NB4 (cell line): Measurements from ENCODE around the gene ZNFX1.
A peak's percentile ranks its signal among the peaks of the same experiment; 100 is the strongest.

Experiments used
- DNase-seq: peaks from one replicate; pipeline ENCODE4 v3.0.0; 2010; ENCODE audit warnings: low read depth
- H3K4me3 ChIP-seq: one replicate; pipeline ENCODE4 v1.5.1; 2011; ENCODE audit warnings: mild to moderate bottlenecking, low read depth, low read length, moderate library complexity
- CTCF ChIP-seq: IDR thresholded peaks from one replicate; pipeline ENCODE4 v1.5.1; 2012; ENCODE audit warnings: low read depth, low read length
- MAX ChIP-seq: IDR thresholded peaks from 2 replicates; pipeline ENCODE4 v1.6.1; 2011; ENCODE audit warnings: low read depth, low read length
- MYC ChIP-seq: IDR thresholded peaks from 2 replicates; pipeline ENCODE4 v1.6.1; 2011; ENCODE audit warnings: low read depth, low read length
- POLR2A ChIP-seq: IDR thresholded peaks from 2 replicates; pipeline ENCODE4 v1.6.1; 2011; ENCODE audit warnings: mild to moderate bottlenecking; ENCODE audit not compliant: insufficient read length; ENCODE audit errors: extremely low read depth

Gene ZNFX1

GRCh38 chr20:49231471-49231870, 46.4 kb downstream of the ZNFX1 start:
- no peak overlapping the region for H3K4me3 ChIP-seq
- DNase-seq, result no peak
- TF ChIP-seq MYC (no peak), MAX (no peak), POLR2A (no peak), CTCF (no peak)

- TF ChIP-seq MYC (peak; percentile 27; the same call in 1 of the 2 replicates), MAX (0 out of 2 replicates have a peak, but pooled peaks have one; percentile 11), CTCF (no peak), POLR2A (no peak)
- DNase-seq, result peak; percentile 74
- no peak overlapping the region for H3K4me3 ChIP-seq
Measured at GRCh38 chr20:49230561-49231133, 47.2 kb downstream of the ZNFX1 start.

- no peak for TF ChIP-seq POLR2A
- TF ChIP-seq MYC, result no peak
- TF ChIP-seq CTCF, result no peak
- no peak for TF ChIP-seq MAX
- no peak for DNase-seq
- no peak overlapping the region for H3K4me3 ChIP-seq
Measured at GRCh38 chr20:49230021-49230420, 47.8 kb downstream of the ZNFX1 start.

GRCh38 chr20:49229381-49229780, 48.5 kb downstream of the ZNFX1 start:
- no peak overlapping the region for H3K4me3 ChIP-seq
- TF ChIP-seq CTCF (no peak), MYC (no peak)
- no peak for DNase-seq

GRCh38 chr20:49228676-49229075, 49.2 kb downstream of the ZNFX1 start:
- no peak overlapping the region for H3K4me3 ChIP-seq
- no peak for TF ChIP-seq MYC
- no peak for DNase-seq

- H3K4me3 ChIP-seq, result no peak overlapping the region
- TF ChIP-seq CTCF (peak; percentile 25), MAX (no peak)
- DNase-seq, result no peak
Measured at GRCh38 chr20:49225896-49226295, 52.0 kb downstream of the ZNFX1 start.
